ENCODE data around the gene GABRB1.
A peak's percentile ranks its signal among the peaks of the same experiment; 100 is the strongest.

Gene GABRB1

DNA sequence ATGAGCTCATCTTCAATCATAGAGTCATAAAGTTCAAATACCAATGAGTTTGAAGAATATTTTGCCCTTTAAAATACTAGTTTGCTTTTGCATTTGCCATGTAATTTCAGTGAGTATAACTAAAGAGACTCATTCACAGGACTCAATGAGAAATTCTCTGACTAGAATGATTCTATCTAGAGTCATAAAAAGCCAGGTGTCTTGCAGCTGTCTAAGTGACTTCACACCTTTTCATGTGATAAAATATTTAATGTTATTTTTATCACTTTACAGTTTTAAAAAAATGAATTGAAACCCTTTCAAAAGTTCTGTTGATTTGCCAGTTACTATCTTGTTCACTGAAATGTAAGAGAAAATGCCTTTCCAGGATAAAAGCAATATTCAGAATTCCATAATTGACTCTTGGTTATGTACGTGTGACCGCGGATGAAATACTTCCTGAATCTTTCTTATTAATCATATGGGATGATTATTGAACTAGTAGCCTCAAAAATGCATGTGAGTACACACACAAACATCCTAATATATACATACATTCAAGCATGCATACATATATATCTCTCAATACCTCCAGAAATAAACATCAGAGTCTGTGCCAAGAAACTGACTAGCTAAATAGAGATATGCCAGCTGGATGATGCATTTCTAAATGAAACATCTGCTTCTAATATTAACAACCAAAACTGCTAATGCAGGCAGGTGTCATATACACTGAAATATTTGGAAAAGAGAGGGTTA lies 87.0 kb downstream of the GABRB1 start:
- DNase-seq (ENCODE audit: low read depth): no peak

DNA sequence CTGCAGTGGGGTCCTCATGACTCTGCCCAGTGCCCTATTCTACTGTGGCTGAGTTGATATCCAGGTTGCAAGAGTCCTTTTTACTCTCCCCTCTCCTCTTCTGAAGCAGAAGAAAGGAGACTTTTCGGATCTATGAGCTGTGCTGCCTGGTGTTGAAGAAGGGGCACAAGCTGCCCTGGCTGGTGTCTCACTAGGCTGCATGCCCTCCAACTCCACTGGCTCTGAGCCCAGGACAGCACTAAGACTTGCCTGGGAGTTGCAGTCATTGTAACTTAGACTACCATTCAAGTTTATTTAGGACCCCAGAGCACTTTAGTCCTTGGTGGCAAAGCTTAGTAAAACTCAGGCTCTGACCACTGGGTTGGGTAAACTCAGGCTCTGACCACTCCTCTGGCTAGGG lies 89.4 kb downstream of the GABRB1 start:
- DNase-seq (ENCODE audit: low read depth): no peak

DNA sequence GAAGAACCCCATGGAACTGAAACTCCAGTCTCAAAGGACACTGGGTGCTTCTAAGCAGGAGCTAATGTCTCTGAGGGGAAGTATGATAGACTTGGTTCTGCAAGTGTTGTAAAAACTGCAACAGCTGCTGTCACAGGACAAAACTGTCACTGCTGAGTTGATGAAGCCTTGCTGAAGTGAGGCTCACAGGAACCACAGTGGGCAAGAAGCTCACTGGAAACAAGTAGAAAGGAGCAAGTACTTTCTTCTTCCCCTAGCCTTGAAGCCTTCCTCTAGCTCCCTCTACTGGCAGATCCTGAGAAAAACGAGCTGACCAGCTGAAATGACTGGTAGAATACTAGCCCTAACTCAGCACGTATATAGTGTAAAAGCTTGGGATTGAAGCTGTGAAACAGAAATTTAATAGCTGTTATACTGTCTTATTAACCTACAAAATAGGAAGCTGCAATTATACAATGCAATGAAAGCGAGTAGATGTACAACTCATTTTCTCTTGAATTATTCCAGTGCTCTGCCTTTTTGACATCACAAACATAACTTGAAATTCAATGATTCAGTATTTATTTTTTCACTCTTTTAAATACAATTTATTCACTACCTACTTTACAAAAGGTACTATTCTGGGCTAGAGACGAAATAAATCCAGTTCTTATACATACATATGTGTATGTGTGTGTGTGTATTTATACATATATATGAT lies 91.4 kb downstream of the GABRB1 start:
- peak; percentile 1 for DNase-seq (ENCODE audit: low read depth)

DNA sequence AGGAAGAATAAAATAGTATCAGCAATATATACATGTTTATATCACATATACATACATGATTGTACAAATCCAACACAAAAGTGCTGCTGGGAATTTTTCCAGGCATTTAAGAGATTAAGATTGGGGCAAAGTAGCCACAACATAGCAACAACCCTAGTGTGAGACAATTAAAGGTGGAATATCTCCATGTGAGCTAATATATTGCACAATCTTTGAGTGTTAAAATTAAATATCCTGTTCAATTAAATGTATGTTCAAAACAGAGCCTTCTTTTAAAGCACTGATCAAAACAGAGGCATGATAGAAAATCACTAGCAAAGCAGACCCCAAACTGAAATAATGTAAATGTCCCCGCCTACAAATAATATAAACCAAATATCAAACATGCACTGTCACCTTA lies 97.6 kb downstream of the GABRB1 start:
- no peak for DNase-seq (ENCODE audit: low read depth)

DNA sequence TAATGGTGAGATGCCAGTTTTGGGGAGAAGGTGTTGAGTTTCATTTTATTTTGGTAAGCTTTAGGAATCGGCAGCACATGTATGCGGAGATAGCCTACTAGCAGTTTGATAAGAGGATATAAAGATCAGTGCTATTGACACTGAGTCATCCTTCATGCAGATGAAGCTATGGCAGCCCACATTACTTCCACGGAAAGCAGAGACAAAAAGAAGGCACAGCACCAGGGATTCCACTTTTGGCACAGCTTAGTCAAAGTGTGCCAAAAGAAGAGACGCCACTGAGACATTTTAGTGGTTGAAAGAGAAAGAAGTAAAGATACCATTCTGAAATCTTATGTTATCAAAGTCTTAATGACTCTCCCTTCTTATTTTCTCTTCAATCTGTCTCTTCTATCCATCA lies 103.8 kb downstream of the GABRB1 start:
- DNase-seq (ENCODE audit: low read depth): no peak

- DNase-seq (ENCODE audit: low read depth): no peak
Measured at GRCh38 chr4:47143261-47143660, 111.9 kb downstream of the GABRB1 start.

GRCh38 chr4:47145630-47146029 lies 114.3 kb downstream of the GABRB1 start:
- DNase-seq (ENCODE audit: low read depth): no peak

GRCh38 chr4:47154816-47155370 lies 123.5 kb downstream of the GABRB1 start:
- DNase-seq (ENCODE audit: low read depth): no peak

- no peak for DNase-seq (ENCODE audit: low read depth)
Measured at GRCh38 chr4:47155919-47156318, 124.6 kb downstream of the GABRB1 start.

DNA sequence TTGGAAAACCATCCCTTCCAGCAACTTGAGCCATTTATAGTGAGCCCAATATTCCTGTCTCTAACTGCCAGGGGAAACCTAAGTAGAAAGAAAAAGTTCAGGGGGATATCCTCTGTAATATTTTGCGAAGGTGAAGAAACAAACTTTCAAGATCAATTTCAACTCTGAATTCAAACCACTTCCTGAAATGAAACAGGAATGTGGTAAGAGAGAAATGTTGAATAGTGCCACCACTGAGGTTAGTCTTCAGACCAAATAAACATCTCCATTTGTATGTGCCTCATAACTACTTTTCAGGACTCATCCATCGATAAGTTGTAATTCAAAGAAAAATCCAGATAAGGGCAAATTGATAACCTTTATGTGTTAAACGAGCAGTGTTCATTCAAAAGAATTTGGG lies 128.7 kb downstream of the GABRB1 start:
- DNase-seq (ENCODE audit: low read depth): no peak

DNA sequence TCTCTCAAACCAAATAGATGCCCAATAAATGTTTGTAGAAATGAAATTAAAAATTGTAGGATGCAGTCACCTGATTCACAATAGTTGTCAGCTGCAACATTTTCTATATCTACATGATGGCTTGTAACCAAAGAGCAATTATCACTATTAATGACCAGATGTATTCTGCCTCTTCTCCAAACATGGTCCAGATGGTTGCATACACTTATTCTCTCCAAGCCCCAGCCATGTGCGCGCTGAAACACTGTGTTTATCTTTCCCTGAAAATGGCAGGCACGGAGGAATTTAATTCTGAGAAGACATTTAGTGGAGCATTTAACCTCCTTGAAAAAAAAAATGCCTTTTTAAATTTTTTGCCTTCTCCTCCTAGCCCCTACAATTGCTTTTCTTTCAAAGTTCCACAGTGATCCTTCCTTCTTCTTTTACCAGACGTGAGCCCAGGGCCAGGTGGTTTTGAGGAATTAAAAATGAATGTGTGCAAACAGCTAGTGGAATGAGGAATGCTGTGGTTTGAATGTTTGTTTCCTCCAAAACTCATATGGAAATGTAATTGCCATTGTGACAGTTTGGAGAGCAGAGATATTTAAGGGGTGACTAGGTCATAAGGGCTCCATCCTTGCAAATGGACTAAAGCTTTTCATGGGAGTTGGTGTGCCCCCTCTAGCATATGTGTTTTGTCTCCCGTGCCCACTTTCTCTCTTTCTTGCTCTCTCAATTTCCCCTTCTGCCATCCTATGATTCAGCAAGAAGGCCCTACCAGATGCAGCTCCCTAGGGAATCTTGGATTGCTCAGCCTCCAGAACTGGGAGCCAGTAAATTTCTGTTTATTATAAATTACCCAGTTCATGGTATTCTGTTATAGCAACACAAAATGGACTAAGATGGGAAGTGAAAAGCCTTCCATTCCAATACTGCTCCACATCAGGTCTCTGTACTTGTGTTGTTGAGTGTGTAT lies 136.0 kb downstream of the GABRB1 start:
- DNase-seq (ENCODE audit: low read depth): no peak

- no peak for DNase-seq (ENCODE audit: low read depth)
Measured at GRCh38 chr4:47184083-47184482, 152.7 kb downstream of the GABRB1 start.

DNA sequence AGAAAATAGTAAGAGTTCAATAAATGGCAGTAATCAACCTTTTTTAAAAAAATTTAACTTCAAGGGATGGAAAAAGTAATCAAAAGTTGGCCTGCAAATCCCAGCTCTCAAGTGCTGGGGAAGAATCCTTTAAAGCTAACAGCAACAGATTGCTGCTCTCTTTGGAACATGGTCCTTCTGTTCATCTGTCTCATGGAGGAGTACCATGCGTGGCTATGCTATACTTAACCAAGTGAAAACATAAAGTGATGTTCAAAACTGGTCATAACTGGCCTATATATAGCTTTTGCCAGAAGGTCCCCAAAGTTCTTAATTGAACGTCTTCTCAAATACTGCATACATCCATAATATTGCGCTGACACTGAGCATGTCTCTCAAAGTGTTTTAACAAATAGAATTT lies 154.4 kb downstream of the GABRB1 start:
- no peak for DNase-seq (ENCODE audit: low read depth)

DNA sequence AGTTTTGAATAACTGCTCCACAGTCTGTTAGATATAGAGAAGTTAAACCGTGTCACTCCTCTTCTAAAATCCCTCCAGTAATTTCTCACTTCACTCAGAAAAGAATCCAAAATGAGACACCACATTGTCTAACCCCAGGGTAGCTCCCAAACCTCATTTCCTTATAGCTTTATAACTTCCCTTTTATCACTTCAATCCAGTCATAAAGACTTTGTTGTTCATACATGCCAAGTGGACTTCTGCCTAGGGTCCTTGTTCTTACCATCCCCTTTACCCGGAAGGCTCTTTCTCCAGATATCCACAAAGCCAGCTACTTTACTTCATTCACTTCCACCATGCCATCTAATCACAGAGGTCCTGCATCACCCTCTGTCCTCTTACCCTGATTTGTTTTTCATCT lies 156.2 kb downstream of the GABRB1 start:
- no peak for DNase-seq (ENCODE audit: low read depth)

GRCh38 chr4:47193179-47193578 lies 161.8 kb downstream of the GABRB1 start:
- no peak for DNase-seq (ENCODE audit: low read depth)

GRCh38 chr4:47194036-47194737 lies 162.8 kb downstream of the GABRB1 start:
- no peak for DNase-seq (ENCODE audit: low read depth)

GRCh38 chr4:47195706-47196105 lies 164.3 kb downstream of the GABRB1 start:
- no peak for DNase-seq (ENCODE audit: low read depth)

DNA sequence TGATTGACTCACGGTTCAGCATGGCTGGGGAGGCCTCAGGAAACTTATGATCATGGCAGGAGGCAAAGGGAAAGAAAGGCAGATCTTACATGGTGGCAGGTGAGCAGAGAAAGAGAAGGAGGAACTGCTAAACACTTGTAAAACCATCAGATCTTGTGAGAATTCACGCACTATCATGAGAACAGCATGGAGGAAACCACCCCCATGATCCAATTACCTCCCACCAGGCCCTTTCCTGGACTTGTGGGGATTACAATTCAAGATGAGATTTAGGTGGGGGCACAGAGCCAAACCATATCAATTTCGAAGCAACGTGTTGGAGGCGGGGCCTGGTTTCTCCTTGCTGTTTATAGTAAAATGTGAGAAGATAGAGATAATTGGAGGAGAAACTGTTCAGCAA lies 167.4 kb downstream of the GABRB1 start:
- no peak for DNase-seq (ENCODE audit: low read depth)

GRCh38 chr4:47203593-47203992 lies 172.2 kb downstream of the GABRB1 start:
- no peak for DNase-seq (ENCODE audit: low read depth)

DNA sequence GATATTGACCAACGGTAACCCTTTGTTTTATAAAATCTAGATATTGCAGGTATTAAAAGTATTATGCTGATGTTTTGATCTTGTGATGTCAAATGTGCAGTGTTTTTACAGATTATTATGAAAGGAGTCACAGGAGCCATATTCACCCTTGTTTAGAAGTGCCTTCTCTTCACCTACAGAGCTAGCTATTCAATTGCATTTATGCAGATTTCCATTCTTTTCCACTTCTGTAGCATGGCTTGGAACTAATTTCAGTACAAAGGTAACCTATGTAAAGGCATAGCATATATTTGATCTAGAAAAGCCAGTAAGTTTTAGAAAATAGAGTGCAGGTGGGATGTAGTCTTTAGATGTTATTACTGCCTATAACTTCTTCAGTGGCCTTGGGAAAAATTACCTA lies 176.2 kb downstream of the GABRB1 start:
- DNase-seq (ENCODE audit: low read depth): no peak

- DNase-seq (ENCODE audit: low read depth): no peak
Measured at GRCh38 chr4:47209833-47210232, 178.5 kb downstream of the GABRB1 start.

DNA sequence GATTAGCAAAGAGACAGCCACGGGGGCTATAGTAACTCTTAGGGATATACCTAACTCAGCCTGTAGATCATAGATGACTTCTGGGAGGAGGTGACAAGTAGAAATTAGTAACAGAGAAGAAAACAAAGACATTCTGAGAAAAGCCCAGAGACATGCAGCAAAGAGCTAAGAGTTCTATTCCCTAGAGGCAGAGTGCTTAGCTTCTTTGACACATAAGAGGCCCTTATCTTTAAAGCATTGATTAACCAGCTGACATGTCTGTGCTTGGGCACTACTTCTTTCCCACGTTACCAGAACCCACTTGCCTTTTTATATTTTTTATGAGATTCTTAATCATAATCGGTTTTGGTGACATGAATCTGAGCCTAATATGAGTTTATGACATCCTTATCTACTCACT lies 179.5 kb downstream of the GABRB1 start:
- DNase-seq (ENCODE audit: low read depth): no peak
